Measurements from ENCODE around the gene RPUSD1. TPM values are rescaled to one million over a fixed set of nuclear protein-coding genes. Genes with fewer than 3 reads are reported as not detected.

The RPUSD1 gene
- total and polyA plus RNA-seq, 2 donors (not counting 1 experiment from before 2014, with no cell fraction given), result 34.7 to 46.1 TPM

DNA sequence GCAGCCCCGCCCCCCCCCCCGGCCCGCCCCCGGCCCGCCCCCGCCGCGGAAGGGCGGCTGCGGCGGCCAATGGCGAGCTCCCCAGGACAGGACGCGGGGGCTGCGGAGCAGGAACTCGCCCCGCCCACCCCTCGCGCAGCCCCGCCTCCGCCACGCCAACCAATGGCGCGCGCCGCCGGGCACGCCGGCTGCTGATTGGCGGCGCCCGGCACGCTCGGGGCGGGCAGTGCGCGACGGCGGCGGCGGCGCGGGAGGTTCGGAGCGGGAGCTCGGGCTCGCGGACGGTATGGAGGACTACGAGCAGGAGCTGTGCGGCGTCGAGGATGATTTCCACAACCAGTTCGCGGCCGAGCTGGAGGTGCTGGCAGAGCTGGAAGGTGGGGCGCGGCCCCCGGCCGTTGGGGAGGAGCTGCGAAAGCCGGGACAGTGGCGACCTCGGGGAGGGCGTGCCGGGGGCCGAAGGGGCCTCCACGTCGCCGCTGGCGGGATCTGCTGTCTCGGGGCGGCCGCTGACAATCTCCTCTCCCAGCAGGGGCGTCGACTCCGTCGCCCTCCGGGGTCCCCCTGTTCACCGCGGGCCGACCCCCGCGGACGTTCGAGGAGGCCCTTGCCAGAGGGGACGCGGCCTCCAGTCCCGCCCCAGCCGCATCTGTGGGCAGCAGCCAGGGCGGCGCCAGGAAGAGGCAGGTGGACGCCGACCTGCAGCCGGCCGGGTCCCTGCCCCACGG, 382 bp upstream of the RPUSD1 start, which contains the start of gene CHTF18:
Gene CHTF18 (plus strand): TSS at position 222 of the 728 bp plus-strand sequence. CDS start 65 bp downstream, at position 287.
- Histone ChIP-seq H3K27me3 (replicated peaks in 1 of 4; ENCODE audit: control extremely low read depth in 1 of 4, control insufficient read depth in 3 of 4, insufficient read depth in 4 of 4, low read length in 3 of 4) (no peaks in the 10 kb centered on the region), H3K36me3 (replicated peaks in 1 of 2; ENCODE audit: control extremely low read depth in 1 of 2, control insufficient read depth in 1 of 2, extremely low read depth in 1 of 2, insufficient read depth in 2 of 2, low read length in 1 of 2) (peaks cover 0 to 8% of the 10 kb centered on the region in 2 experiments), H2AFZ (ENCODE audit: insufficient read depth, low read depth, low read length, poor library complexity, severe bottlenecking) (peak within 1 kb of the TSS; percentile 94), H3K4me2 (replicated peaks; ENCODE audit: low read depth, low read length, poor library complexity, severe bottlenecking) (peak within 1 kb of the TSS; percentile 100), H3K4me3 (ENCODE audit: control extremely low read depth in 1 of 5, extremely low read depth in 1 of 5, insufficient read depth in 1 of 5, low read depth in 2 of 5, low read length in 4 of 5) (peak within 1 kb of the TSS; percentile 15 to 86 (median 81)), H4K20me1 (ENCODE audit: control insufficient read depth, insufficient read depth, low read length, poor library complexity, severe bottlenecking) (peaks cover 31% of the 10 kb centered on the region), H3K4me1 (ENCODE audit: control insufficient read depth in 2 of 2, insufficient read depth in 2 of 2, low read length in 2 of 2) (peaks cover 13 to 24% of the 10 kb centered on the region in 2 donors), H3K27ac (ENCODE audit: low read length in 2 of 2) (peak within 1 kb of the TSS in 1 of 2 donors; percentile 68), H3K9me3 (ENCODE audit: control extremely low read depth in 1 of 3, control insufficient read depth in 2 of 3, insufficient read depth in 1 of 3, low read length in 2 of 3) (no peaks in the 10 kb centered on the region), H3K79me2 (ENCODE audit: control insufficient read depth, insufficient read depth, low read length) (peaks cover 11% of the 10 kb centered on the region), H3K9ac (ENCODE audit: low read length) (peak within 1 kb of the TSS; percentile 92)
- ATAC-seq (ENCODE audit: low read depth) (peak; percentile 97), DNase-seq (peak; percentile 94)
- POLR2A ChIA-PET, result interaction anchor here (0.5 to 1.1 kb wide), 2 partner anchors 48 to 257 kb away, joined by 3 read pairs; partner anchors contain the start of gene CIAO3
- intact Hi-C loops (cut with micrococcal nuclease), result loop anchor here (1.0 kb wide), 3 partner anchors 19 to 61 kb away; partner anchors contain the start of gene HAGHL
- Mint-ChIP-seq H3K4me3 (peak within 1 kb of the TSS; percentile 86), H3K27ac (peak within 1 kb of the TSS; percentile 76), H3K27me3 (no peaks in the 10 kb centered on the region), H3K9me3 (ENCODE audit: insufficient read depth) (no peaks in the 10 kb centered on the region), H3K4me1 (peaks cover 7% of the 10 kb centered on the region)
- CTCF ChIA-PET, result interaction anchor here (1.2 to 7.4 kb wide), 2 partner anchors 39 to 76 kb away, joined by 4 to 94 read pairs; partner anchors contain the start of gene METRN
- WGBS (ENCODE audit: insufficient coverage), result under 1% methylated on average over 97 of the region's 97 CpGs
- TF ChIP-seq, protein P1, sequence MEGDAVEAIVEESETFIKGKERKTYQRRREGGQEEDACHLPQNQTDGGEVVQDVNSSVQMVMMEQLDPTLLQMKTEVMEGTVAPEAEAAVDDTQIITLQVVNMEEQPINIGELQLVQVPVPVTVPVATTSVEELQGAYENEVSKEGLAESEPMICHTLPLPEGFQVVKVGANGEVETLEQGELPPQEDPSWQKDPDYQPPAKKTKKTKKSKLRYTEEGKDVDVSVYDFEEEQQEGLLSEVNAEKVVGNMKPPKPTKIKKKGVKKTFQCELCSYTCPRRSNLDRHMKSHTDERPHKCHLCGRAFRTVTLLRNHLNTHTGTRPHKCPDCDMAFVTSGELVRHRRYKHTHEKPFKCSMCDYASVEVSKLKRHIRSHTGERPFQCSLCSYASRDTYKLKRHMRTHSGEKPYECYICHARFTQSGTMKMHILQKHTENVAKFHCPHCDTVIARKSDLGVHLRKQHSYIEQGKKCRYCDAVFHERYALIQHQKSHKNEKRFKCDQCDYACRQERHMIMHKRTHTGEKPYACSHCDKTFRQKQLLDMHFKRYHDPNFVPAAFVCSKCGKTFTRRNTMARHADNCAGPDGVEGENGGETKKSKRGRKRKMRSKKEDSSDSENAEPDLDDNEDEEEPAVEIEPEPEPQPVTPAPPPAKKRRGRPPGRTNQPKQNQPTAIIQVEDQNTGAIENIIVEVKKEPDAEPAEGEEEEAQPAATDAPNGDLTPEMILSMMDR (IDR thresholded peaks at IDR 0.05), result no peak
- no peak for TF ChIP-seq EZH2 (IDR thresholded peaks at IDR 0.05; ENCODE audit: borderline replicate concordance, insufficient read depth, low read depth, low read length, poor library complexity, severe bottlenecking)
